Adrenal gland (tissue), 5 donors: Measurements from ENCODE around the gene JKAMP.

ENCODE experiments used
- POLR2A ChIP-seq, 2 donors: fragments of 450-650 bp; IDR thresholded peaks; one replicate each; pipeline ENCODE4 v1.6.1; 2017; ENCODE audit warnings: antibody characterized with exemption in 2 of 2, mild to moderate bottlenecking in 2 of 2, moderate library complexity in 1 of 2
- TF ChIP-seq, protein P1 (sequence below), 6 experiments: fragments of 450-650 bp in 4 of 6; fragments of 200-600 bp in 2 of 6; sonication (generic) in 1 of 6; IDR thresholded peaks; 1 replicate in 5 of 6; 2 replicates in 1 of 6; pipeline versions ENCODE4 v1.5.1 to v1.8.0; 2016 to 2021; ENCODE audit warnings: antibody characterized with exemption in 6 of 6, mild to moderate bottlenecking in 2 of 6, moderate library complexity in 1 of 6
- donor health status: DM: no; HTN: no; CAD: no.

DNA sequence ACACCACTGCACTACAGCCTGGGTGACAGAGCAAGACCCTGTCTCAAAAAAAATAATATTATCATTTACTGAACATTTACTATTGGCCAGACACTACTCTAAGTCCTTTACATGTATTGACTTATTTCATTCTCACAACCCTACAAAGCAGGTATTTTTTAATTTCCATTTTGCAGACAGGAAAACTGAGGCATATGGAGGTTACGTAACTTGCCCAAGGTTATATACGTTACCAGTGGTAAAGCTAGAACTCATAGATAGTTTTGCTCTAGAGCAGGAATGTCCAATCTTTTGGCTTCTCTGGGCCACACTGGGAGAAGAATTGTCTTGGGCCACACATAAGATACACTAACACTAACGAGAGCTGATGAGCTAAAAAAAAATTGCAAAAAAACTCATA, 5.8 kb upstream of the JKAMP start:
- TF ChIP-seq, protein P1, sequence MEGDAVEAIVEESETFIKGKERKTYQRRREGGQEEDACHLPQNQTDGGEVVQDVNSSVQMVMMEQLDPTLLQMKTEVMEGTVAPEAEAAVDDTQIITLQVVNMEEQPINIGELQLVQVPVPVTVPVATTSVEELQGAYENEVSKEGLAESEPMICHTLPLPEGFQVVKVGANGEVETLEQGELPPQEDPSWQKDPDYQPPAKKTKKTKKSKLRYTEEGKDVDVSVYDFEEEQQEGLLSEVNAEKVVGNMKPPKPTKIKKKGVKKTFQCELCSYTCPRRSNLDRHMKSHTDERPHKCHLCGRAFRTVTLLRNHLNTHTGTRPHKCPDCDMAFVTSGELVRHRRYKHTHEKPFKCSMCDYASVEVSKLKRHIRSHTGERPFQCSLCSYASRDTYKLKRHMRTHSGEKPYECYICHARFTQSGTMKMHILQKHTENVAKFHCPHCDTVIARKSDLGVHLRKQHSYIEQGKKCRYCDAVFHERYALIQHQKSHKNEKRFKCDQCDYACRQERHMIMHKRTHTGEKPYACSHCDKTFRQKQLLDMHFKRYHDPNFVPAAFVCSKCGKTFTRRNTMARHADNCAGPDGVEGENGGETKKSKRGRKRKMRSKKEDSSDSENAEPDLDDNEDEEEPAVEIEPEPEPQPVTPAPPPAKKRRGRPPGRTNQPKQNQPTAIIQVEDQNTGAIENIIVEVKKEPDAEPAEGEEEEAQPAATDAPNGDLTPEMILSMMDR (IDR thresholded peaks at IDR 0.05) = no peak
- no peak for TF ChIP-seq POLR2A (IDR thresholded peaks at IDR 0.05)
